NCI-H2227 (cell line): Measurements from ENCODE around the gene OR9A4.

ENCODE experiments used
- DNase-seq: peaks from one replicate; lab custom pipeline; 2025; ENCODE audit not compliant: unreplicated experiment; lab: John Stamatoyannopoulos, UW

Gene OR9A4

GRCh38 chr7:141946796-141947195 is 30.6 kb downstream of the OR9A4 start, which contains the start of gene CLEC5A:
Gene CLEC5A, minus strand, starts transcription at chr7:141946974. Its CDS starts 682 bp downstream, at chr7:141946292.
- no peak for DNase-seq

GRCh38 chr7:141949021-141949420 is 32.8 kb downstream of the OR9A4 start:
- DNase-seq: no peak

- DNase-seq: no peak
These were observed 33.3 kb downstream of the OR9A4 start for GRCh38 chr7:141949451-141949850.

GRCh38 chr7:141949911-141950310 is 33.7 kb downstream of the OR9A4 start:
- no peak for DNase-seq

GRCh38 chr7:141950806-141951205 is 34.6 kb downstream of the OR9A4 start:
- DNase-seq: no peak

GRCh38 chr7:141952461-141952860 is 36.3 kb downstream of the OR9A4 start:
- DNase-seq: no peak

- DNase-seq: no peak
These were observed 38.1 kb downstream of the OR9A4 start for GRCh38 chr7:141954334-141954733.

- DNase-seq: no peak
These were observed 39.9 kb downstream of the OR9A4 start for GRCh38 chr7:141956084-141956483.

GRCh38 chr7:141960687-141961422 is 44.7 kb downstream of the OR9A4 start:
- DNase-seq: no peak
